ENCODE data around the gene MBTPS1.

GRCh38 chr16:84150926-84151325, 34.2 kb upstream of the MBTPS1 start:
- TF ChIP-seq, protein P1, sequence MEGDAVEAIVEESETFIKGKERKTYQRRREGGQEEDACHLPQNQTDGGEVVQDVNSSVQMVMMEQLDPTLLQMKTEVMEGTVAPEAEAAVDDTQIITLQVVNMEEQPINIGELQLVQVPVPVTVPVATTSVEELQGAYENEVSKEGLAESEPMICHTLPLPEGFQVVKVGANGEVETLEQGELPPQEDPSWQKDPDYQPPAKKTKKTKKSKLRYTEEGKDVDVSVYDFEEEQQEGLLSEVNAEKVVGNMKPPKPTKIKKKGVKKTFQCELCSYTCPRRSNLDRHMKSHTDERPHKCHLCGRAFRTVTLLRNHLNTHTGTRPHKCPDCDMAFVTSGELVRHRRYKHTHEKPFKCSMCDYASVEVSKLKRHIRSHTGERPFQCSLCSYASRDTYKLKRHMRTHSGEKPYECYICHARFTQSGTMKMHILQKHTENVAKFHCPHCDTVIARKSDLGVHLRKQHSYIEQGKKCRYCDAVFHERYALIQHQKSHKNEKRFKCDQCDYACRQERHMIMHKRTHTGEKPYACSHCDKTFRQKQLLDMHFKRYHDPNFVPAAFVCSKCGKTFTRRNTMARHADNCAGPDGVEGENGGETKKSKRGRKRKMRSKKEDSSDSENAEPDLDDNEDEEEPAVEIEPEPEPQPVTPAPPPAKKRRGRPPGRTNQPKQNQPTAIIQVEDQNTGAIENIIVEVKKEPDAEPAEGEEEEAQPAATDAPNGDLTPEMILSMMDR (IDR thresholded peaks at IDR 0.05; ENCODE audit: insufficient read depth, low read depth, low read length), result no peak
- TF ChIP-seq EZH2 (IDR thresholded peaks at IDR 0.05; ENCODE audit: insufficient read depth, low read length), result no peak
